LoVo (cell line): ENCODE results near the gene SLC6A19.
"Not testable (repeated sequence)": the region's sequence is repeated elsewhere in the genome, so short reads cannot be mapped to it uniquely, and the experiment has no call there.

ENCODE experiments used
- DNase-seq: peaks from one replicate; pipeline ENCODE4 v3.0.0-alpha.2; 2016; ENCODE audit warnings: low spot score

SLC6A19 gene

DNA sequence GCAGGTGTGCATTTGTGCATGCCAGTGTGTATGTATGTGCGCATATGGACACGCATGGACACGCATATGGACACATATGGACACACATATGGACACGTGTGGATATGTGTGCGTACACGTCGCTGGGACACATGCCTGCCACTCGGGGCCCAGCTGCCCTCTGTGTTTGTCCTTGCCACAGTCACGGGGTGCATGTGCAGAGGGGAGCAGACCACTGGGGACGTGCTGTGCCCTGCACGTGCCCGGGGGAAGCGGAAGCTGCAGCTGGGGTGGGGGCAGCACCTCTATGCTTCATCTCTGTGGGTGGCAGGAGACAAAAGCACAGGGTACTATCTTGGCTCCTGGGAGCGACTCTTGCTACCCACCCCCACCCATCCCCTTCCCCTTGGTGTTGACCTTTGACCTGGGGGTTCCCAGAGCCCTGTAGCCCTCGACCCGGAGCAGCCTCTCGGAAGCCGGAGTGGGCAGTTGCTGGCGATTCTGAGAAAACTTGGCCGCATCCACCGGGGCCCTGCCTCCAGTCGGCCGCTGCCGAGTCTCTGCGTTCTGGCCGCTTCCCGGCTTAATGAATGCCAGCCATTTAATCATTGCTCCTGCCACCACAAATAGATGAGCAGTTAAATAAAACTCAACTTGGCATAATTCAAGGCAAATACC, 21.4 kb downstream of the SLC6A19 start:
- no peak for DNase-seq

DNA sequence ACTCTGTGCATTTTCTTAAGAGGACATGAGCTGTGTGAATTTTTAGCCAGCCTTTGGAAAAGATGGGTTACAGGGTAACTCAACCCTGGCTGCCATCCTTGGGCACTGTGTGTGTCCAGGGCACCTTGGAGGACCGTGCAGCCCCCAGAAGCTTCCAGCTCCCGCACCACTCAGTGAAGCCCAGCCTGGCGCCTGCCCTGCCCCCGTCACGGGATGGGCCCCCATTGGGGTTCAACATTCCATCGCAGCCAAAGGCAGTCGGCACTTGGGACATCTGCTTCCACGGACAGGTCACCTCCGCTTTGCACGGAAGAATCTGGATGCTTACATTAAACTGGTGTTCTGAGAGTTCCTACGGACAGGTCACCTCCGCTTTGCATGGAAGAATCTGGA, 21.9 kb downstream of the SLC6A19 start:
- no peak for DNase-seq

DNA sequence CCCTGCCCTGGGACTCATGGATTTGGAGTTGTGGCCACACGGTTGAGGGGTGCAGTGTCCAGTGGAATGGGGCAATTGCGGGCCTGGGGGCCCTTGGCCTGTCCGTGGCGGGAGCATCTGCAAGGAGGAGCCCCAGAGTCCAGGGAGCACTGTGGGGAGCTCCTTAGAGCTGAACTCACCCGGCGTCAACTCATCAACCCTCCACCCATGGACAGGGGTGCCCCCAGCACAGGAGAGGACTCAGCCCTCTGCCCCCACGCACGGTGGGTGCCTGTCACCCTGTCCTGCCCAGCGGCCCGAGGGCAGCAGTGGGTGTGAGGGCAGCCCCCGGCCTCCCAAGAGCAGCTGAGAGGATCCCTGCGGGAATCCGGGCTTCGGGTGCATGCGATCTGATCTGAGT, 23.2 kb downstream of the SLC6A19 start:
- no peak for DNase-seq

DNA sequence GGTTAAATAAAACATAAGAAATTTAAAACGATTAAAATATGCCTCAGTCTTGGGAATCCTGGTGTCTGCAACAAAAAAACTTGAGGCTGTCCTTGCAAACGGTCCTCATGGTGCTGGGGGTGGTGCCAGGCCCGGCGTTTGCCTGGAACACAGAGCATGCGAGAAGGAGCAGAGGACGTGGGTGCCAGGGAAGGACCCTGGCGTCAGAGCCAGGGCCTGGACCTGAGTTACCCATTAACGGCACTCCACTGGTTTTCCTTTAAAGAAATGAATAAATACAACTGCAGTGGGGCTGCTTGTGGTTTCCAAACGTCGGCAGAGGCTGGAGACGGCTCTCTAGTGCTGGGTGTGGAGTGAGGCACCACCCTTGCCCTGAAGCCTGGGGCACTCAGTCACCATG, 23.7 kb downstream of the SLC6A19 start, which contains the start of gene SLC6A18:
Gene SLC6A18 (plus strand): TSS at position 301 of the 400 bp plus-strand sequence. CDS start 97 bp downstream, at position 398.
- no peak for DNase-seq

DNA sequence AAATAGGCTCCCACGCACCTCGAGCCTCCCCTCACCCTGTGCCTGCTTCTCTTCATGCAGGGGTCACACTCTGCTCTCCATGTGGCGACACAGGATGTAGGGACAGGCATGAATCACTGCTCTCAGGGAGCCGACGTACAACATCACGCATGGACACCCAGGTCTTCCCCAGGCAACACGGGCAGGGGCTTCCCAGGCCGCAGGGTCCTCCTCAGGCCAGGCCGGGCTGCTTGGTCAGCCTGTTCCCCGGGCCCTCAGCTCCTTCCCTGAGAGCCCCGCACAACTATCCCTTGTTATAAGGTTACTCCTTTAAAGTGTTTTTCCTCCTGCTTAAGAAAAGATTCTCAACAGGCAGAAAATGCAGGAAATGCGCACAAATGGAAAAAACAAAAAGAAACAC, 24.8 kb downstream of the SLC6A19 start:
- no peak for DNase-seq

DNA sequence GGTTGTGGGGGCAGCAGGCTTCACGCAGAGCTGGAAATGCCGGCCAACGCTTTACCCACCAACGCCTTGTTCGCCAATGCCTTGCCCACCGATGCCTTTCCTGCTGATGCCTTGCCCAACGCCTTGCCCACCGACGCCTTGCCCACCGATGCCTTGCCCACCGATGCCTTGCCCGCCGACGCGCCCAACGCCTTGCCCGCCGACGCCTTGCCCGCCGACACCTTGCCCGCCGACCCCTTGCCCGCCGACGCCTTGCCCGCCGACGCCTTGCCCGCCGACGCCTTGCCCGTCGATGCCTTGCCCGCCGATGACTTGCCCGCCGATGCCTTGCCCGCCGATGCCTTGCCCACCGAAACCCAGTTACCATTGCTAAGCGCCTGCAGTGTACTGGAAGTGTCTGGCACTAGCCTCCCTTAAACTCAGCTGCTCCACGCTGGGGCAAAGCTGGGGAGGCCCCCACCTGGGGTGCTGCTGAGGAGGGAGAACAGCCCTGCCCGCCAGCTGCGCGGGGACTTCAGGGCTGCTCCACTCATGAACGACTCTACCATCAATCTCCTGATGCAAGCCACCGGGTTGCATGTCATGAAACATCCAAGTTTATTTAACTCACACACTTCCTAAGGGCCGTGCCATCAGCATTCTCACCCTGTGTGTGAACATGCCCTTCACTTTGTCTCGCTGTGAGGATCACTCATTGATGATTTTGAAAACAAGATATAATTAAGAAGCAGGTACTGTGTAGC, 25.6 kb downstream of the SLC6A19 start:
- DNase-seq: no peak

DNA sequence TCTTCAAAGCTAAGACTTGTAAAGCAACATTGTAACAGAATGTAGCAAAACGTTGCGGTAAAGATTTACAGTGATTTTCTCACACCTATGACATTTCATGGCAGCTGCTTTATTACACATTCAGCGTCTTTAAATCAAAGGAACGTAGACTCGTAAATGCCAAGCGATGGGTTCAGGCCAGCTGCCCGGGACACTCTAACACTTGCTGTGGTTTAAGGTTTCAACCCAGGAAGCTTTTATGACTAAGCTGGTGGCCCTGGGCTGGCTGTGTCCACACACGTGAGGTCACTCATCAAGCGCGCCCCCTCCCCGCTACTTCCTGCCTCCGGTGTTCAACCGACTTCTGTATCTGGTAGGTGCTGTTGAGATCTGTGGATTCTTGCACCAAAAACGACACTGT, 26.3 kb downstream of the SLC6A19 start:
- DNase-seq: peak; percentile 78

DNA sequence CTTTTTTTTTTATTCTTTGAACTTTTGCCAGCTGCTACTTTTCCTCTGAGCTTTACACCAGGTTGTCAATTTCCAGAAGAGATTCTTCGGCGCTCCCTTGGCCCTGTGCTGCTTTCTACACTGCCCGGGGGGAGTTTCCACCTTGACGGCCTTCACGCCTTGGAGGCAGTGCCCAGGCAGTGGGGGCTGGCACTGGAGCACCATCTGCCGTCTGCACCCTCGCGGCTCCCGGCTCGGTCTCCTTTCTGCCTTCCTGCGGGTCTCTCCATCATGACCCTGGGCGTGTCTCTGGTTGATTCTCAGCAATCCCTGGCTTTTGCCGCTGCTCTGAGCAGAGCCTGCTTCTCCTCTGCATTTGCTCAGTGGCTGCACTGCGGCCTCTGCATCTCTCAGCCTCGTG, 26.7 kb downstream of the SLC6A19 start:
- DNase-seq: no peak

DNA sequence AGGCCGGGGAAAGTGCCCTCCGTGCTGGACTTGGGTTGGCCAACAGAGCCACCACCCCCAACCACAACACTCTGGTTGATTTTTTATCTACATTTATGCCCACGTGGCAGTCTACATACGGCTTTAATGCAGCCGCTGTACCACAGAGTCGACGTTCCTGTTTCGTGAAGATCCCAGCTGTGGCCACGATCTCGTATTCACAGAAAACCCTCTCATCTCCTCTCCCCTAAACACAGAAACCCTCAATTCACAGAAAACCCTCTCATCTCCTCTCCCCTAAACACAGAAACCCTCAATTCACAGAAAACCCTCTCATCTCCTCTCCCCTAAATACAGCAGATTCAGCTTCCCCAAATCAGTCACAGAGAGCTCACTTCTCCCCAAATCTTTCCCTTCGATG, 27.6 kb downstream of the SLC6A19 start:
- DNase-seq: not testable (repeated sequence)

DNA sequence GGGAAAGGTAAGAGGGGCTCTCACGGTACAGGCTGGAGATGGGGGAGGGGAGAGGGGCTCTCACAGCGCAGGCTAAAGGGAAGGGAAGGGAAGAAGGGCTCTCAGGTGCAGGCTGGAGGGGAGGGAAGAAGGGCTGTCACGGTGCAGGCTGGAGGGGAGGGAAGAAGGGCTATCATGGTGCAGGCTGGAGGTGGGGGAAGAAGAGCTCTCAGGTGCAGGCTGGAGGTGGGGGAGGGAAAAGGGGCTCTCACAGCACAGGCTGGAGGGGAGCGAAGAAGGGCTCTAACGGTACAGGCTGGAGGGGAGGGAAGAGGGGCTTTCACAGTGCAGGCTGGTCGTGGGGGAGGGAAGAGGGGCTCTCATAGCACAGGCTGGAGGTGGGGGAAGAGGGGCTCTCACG, 28.4 kb downstream of the SLC6A19 start:
- DNase-seq: no peak

DNA sequence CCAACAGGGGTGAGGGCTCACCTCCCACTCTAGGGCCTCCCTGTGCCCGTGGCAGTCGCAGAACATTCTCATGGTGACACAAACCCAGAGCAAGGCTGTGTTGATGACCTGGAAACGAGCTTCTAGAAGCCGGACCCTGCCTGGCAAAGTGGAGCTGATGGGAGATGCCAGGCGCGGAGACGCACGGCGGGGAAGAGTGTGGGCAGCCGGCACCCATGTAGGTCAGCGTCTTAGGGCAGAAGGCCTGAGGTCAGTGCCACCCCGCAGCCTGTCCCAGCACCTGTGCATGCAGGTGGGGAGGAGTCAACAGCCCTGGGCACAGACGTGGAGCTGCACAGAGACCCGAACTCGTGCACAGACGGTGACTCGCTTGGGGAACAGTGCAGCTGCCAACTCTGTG, 29.2 kb downstream of the SLC6A19 start:
- DNase-seq: no peak

DNA sequence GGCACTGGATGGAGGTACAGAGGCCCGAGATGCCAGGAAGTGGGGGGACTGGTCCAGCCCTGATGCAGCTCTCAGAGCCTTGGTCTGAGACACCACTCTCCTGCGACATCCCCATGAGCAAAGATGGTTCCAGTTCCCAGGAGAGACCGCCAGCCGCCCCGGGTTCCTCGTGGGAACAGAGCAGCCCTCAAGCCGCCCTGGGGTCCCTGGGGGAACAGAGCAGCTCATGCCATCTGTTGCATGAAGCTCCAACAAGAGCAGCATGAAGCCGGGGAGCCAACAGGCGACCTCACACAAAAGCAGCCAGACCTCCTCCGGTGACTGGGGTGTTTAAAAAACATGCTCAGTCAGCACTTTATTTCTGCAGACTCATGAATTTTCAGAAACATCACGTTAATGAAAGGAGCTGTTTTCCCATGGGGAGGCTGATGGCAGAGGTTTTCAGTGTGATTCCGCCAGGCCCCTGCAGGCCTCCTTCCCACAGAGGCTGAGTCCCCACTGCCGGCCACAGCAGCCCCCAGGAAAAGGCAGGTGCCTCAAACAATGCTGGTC, 30.0 kb downstream of the SLC6A19 start:
- DNase-seq: no peak

DNA sequence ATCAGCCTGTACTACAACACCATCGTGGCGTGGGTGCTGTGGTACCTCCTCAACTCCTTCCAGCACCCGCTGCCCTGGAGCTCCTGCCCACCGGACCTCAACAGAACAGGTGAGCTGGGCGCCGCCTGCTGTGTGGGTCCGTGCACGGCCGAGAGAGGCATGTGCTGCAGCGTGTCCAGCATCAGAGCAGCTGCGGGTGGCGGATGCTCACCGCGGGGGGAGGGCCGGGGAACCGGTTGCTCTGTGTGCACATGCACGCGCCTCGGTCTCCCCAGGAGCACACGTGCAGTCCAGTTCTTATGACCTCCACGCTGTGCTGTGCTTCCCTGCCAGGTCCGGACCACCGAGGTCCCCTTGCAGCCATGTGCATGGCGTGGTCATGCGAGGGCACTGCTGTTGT, 31.4 kb downstream of the SLC6A19 start:
- no peak for DNase-seq

DNA sequence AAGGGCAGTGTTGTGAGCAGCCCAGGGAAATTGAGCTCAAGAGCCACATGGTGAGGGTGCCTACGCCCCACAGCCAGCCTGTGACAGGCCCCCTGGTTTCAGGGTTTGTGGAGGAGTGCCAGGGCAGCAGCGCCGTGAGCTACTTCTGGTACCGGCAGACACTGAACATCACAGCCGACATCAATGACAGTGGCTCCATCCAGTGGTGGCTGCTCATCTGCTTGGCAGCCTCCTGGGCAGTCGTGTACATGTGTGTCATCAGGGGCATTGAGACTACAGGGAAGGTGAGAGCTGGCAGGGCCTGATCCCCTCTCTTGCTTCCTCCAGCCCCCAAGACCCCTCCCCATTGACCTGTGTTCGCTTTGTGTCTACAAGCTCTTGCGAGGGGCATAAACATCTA, 34.0 kb downstream of the SLC6A19 start:
- DNase-seq: no peak

DNA sequence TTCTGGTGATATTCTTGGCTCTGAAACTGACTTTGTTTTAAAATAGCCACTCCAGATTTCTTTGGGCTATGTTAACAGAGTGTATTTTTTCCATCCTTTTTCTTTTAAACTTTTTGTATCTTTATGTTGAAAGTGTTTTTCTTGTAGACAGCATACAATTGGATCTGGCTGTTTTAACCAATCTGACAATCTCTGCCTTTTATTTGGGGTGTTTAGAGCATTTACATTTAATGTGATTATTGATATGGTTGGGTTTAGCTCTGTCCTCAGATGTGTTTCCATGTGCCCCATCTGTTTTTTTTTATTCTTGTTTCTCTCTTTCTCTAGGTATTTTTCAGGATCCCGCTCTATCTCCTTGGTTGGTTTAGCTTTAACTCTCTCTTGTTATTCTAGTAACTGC, 34.4 kb downstream of the SLC6A19 start:
- no peak for DNase-seq

DNA sequence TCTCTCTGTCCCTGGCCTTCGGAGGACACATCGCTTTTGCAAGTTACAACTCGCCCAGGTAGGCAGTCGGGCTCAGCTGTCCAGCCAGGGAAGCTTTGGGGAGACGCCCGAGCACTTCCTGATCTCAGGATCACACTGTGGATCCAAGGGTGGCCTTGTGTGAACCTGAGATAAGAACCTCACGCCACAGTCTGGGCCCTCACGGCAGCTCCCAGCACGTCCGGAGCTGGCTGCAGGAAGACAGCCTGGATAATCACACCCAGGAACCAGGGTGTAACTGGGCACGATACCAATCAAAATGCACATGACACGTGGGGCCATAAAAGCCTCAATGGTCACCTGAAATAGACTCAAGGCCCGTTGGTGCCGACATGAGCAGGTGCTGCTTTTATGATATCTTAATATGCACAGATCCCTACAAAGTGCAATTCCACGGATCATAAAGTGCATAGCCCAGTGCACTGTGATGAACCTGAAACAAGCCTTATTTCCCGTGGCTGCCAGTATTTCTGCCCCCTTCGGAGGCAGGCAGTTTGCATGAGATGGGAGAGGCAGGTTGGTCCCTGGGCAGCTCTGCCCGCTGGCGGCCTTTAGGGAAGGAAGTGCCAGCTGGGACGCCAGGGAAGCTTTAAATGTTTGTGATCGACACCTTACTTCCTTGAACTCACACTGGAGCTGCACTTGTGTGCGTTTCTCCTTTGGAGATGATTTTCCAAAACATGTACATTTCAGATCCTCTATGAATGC, 38.3 kb downstream of the SLC6A19 start:
- DNase-seq: no peak

DNA sequence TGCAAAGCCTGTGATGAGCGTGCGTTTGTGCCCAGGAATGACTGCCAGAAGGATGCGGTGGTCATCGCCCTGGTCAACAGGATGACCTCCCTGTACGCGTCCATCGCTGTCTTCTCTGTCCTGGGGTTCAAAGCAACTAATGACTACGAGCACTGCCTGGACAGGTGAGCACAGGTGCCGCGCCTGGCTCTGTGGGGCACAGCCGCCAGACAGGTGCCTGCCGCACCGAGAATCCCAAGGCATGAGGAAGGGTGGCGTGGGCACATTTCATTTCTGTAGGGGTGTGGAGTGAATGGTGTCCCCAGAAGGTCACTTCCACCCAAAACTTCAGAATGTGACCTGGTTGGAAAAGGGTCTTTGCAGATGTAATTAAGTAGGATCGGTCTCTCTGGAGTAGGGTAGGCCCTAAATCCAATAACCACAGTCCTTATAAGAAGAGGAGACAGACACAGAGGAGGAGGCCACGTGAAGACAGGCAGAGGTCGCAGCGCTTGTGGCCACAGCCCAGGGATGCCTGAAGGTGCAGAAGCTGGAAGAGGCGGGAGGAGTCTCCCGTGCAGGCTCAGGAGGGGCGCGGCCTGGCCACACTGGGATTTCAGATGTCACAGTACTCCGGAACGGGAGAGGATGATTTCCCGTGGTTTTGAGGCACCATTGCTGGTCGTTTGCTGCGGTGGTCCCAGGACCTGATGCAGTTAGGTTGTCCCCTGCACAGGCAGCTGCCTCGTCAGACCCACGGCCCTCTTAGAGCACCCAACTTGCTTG, 39.3 kb downstream of the SLC6A19 start:
- no peak for DNase-seq

DNA sequence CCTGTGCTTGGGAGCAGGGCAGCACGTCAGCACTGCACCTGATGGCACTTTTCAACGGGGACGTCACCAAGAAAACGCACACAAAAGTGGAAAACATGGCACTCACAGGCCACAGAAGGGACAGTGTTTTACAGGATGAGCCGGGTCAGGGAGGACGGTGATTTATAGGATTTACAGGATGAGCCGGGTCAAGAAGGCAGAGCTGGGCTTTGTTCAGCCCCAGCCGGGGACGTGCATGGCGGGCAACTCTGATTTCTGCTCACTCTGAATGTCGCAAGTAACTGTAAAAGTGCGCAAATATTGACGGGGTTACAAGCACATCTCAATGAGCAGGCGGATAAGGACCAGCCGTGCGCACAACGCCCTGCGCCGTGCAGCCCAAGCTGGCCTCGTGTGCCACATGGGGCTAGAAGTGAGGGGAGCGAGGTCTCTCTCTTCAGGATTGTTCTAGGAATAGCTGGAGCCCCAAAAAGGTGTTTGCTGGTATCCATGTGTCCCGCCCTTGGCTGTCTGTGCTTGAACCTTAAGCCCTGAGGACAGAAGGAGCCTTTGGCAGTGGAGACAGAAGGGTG, 40.2 kb downstream of the SLC6A19 start:
- DNase-seq: no peak

DNA sequence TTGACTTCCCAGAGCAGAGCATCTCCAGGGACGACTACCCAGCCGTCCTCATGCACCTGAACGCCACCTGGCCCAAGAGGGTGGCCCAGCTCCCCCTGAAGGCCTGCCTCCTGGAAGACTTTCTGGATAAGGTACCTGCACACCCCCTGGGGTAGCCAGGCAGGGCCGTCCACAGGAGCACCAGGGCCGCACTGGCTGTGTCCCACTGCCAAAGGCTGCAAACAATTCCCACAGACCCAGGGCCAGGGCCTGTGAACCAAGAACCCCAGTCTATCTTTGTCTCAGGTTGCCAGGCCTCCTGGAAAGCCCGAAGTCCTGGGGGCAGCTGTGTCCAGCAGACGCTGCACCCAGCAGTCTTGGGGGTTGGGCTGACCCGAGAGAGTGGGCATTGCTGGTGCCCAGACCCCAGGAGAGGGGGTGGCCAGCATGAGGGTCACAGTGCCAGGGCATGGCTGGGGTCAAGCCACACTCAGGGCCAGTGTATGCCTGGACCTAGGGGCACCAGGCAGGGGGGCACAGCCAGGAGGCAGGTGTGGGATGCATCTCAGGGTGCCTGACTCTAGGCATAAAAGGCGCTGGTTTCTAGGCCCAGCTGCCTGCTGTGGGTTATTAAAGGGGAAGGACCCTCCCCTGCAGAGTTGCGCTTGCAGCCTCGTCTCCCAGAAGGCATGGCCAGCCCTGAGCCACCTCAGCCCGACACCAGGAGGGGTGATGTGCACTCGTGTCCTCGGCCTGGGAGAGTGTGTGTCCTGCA, 41.5 kb downstream of the SLC6A19 start:
- DNase-seq: no peak

DNA sequence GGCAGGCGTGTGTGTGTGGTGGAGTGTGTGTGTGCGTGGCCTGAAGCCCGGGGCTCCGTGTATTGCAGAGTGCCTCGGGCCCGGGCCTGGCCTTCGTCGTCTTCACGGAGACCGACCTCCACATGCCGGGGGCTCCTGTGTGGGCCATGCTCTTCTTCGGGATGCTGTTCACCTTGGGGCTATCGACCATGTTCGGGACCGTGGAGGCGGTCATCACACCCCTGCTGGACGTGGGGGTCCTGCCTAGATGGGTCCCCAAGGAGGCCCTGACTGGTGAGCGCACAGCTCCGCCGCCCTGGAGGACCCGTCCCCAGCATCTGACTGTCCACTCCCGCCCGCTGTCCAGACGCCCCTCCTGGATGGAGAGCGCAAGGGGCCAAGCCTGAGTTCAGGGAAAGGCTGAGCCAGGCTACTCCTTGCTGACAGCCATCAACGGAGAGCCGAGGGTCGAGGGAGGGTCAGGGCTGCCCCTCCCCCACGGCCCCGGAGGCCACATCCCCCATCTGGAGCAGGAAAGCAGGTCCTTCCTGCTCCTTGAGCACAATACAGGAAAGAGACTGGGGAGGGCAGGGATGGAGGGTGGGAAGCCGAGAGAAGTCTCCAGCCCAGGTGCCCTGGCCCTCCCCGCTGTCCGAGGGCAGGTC, 42.2 kb downstream of the SLC6A19 start:
- DNase-seq: no peak
